CD4-positive, alpha-beta T cell treated with Interleukin-12 subunit alpha and Interleukin-12 subunit beta, for 1 hour (primary cell): Measurements from ENCODE around the gene CC2D1A.
"Not testable (repeated sequence)": the region's sequence is repeated elsewhere in the genome, so short reads cannot be mapped to it uniquely, and the experiment has no call there.

Experiments used
- DNase-seq: peaks from one replicate; pipeline ENCODE4 v3.0.0-alpha.2; 2020

The CC2D1A gene

DNA sequence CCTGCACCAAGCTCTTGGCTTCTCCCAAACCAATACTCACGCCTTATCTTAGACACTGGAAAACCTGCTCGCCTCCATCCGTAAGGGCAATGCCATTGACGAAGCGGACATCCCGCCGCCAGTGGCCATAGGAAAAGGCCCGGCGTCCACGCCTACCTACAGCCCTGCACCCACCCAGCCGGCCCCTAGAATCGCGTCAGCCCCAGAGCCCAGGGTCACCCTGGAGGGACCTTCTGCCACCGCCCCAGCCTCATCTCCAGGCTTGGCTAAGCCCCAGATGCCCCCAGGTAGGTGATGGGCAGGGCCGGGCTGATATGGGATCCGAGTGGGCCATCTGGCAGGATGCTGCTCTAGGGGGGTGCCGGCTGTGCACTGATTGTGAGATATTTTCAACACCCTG is 7.4 kb downstream of the CC2D1A start:
- no peak for DNase-seq

DNA sequence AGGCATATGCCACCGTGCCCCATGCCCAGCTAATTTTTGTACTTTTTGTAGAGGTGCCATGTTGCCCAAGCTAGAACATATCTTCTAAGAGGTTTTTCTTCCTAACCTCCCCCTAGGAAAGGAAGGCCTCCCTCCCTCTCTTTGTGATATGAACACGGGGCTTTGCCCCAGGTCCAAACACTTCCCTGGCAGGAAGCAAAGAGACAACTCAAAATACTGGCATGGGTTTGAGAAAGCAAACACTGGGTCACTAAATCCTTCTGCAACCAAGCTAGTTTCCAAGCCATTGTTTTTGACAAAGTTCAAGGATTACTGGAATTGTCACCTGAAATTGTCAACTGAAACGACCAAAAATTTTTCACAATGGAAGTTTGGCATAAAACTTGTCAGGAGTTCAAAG is 8.8 kb downstream of the CC2D1A start:
- DNase-seq = no peak

DNA sequence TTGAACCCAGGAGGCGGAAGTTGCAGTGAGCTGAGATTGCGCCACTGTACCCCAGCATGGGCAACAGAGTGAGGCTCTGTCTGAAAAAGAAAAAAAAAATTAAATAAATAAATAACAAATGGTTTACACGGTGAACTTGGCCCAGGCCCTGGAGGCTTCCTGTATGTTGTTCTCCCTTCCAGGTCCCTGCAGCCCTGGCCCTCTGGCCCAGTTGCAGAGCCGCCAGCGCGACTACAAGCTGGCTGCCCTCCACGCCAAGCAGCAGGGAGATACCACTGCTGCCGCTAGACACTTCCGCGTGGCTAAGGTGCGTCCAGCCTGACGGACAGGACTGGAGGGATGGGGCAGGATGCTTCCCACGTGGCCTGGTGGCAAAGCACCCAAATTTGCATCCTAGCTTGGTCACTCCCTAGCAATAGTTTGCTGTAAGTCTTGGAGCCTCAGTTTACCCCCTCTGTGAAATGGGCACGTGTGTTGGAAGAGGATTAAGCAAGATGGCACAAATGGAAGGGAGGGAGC is 11.9 kb downstream of the CC2D1A start:
- DNase-seq = no peak

DNA sequence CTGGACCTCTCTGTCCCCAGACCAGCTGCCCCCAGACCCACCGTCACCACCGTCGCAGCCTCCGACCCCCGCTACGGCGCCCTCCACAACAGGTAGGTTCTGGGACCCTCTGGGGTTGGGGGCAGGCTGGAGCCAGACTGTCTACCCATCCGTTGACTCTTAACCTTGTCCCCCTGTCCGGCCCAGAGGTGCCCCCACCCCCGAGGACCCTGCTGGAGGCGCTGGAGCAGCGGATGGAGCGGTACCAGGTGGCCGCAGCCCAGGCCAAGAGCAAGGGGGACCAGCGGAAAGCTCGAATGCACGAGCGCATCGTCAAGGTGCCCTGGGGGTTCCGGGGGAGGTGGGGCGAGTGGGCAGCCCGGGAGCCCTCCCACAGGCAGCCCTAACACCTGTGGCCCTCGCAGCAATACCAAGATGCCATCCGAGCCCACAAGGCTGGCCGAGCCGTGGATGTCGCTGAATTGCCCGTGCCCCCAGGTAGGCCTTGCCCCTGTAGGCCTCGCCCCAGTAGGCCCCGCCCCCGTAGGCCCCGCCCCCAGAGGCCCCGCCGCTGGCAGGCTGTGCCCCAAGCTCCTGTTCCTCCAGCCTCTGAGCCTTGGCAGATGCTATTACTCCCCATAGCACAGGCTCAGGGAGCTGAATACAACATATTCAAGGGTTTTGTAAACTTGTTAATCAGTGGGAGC is 12.9 kb downstream of the CC2D1A start:
- DNase-seq = no peak

DNA sequence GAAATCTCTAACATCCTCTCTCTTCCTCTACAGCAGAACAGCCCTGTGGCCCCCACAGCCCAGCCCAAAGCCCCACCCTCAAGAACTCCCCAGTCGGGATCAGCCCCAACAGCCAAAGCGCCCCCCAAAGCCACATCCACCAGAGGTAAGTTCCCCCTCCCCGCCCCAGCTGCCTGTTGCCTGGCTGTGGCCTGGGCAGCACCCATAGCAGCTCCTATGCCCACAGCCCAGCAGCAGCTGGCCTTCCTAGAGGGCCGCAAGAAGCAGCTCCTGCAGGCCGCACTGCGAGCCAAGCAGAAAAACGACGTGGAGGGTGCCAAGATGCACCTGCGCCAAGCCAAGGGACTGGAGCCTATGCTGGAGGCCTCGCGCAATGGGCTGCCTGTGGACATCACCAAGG is 14.5 kb downstream of the CC2D1A start:
- no peak for DNase-seq

DNA sequence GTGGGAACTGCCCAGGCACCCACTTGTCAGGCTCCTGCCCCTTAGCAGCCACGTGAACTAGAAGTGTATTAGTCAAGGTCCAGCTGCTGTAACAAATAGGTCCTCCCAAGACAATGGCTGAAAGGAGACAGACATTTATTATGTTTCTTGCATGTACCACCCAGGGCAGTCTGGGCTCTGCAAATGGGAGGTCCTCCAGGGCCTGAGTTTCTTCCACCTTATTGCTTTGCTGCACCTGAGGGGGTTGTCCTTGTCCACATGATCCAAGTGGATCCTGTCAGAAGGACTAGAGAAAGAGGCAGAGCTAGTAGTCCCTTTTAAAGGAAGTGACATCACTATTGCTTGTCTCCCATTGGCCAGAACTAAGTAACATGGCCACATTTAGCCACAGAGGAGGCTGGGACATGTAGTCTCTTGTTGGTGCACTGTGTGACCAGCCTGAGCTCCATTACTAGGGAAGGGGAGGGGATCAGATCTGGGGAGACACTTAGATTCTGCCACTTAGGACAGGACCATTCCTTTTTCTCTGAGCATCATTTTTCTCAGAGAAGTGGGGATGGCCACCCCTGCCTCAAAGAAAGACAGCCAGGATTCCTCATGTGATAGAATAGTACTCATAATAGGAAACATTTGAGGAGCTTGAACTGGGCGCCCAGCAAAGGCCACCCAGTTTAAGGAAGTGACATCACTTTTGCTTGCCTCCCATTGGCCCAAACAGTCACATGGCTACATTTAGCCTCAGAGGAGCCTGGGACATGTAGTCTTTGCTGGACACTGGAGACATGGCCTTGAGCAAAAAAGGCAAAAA is 15.1 kb downstream of the CC2D1A start:
- DNase-seq = peak; percentile 37

DNA sequence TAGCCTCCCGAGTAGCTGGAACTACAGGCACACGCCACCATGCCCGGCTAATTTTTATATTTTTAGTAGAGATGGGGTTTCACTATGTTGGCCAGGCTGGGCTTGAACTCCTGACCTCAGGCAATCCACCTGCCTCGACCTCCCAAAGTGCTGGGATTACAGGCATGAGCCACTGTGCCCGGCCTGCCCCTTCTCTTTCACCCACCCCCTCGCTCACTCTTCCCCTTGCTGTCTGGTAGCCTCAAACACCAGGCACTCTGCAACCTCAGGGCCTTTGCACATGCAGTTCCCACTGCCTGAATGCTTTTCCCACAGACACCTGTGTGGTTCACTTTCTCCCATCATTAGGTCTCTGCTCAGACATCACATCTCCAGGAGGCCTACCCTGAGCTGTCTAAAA is 16.1 kb downstream of the CC2D1A start:
- not testable (repeated sequence) for DNase-seq

DNA sequence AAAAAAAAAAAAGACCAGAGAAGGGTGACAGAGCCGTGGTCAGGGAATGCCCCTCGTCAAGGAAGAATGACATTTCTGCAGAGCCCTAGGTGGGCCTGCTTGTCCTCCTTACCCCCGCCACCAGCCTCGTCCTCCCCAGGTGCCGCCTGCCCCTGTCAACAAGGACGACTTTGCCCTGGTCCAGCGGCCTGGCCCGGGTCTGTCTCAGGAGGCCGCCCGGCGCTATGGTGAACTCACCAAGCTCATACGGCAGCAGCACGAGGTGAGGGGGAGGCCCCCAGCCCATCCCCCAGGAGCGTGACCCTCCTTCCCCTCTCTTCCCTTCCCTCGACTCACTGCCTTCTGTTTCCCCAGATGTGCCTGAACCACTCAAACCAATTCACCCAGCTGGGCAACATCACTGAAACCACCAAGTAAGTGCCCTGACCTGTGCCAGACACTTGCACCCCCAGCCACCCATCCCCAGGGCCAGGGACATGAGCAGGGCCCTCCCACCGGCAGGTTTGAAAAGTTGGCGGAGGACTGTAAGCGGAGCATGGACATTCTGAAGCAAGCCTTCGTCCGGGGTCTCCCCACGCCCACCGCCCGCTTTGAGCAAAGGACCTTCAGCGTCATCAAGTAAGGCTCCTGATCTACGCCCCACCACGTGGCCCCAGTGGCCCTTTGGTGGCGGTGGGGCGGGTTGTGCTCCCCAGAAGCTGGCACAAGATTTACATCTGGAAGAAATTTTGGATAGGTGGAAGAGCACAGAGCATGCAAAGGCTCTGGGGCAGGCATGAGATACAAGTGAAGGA is 17.4 kb downstream of the CC2D1A start:
- DNase-seq = no peak

DNA sequence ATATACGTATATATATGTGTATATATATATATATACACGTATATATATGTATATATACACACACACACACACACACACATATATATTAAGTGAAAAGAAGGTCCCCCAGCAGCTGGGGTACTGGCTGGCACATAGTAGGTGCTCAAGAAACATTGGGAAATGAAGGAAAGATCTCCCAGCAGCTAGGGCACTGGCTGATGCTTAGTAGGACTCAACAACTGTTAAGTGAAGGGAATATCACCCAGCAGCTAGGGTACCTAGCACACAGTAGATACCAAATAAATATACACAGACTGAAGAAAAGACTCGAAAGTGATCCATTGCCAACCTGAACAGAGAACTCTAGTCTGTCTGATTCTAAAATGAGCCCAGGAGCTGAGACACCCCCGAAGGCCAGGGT is 20.0 kb downstream of the CC2D1A start:
- no peak for DNase-seq

DNA sequence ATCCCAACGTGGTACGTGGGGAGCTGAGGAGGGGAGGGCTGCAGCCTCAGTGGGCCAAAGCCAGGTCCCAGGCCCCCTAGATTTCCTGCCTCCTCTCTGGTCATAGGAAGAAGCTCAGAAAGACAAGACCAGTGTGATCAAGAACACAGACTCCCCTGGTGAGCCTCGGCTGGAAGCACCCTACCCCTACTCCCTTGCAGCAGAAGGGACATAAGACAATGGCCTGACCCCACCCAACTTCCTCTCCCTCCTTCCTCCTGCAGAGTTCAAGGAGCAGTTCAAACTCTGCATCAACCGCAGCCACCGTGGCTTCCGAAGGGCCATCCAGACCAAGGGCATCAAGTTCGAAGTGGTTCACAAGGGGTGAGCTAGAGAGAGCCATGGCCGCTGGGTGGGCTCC is 20.7 kb downstream of the CC2D1A start:
- no peak for DNase-seq

DNA sequence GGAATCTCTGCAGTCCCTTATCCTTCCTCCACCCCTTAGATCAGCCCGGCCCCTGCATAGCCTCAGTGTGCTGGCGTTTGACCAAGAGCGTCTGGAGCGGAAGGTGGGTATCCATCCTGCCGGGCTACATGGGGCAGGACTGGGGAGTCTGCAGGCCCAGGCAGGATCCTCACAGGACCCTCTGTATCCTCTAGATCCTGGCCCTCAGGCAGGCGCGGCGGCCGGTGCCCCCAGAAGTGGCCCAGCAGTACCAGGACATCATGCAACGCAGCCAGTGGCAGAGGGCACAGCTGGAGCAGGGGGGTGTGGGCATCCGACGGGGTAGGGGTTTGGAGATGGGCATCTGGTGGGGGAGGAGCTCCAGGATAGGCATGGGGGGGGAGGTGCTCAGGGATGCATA is 23.3 kb downstream of the CC2D1A start:
- no peak for DNase-seq

DNA sequence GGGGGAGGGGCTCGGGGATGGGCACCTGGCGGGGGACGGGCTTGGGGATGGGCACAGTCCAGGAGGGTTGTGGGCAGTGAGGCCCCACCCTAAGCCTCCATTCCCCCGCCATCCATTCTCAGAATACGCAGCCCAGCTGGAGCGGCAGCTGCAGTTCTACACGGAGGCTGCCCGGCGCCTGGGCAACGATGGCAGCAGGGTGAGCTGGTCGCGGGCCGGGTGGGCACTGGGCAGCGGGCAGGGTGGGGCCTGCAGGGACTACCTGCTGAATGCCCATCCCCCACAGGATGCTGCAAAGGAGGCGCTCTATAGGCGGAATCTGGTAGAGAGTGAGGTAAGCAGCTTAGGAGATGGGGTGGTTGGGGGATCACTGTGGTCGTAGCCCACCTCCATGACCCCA is 24.0 kb downstream of the CC2D1A start:
- DNase-seq = no peak

DNA sequence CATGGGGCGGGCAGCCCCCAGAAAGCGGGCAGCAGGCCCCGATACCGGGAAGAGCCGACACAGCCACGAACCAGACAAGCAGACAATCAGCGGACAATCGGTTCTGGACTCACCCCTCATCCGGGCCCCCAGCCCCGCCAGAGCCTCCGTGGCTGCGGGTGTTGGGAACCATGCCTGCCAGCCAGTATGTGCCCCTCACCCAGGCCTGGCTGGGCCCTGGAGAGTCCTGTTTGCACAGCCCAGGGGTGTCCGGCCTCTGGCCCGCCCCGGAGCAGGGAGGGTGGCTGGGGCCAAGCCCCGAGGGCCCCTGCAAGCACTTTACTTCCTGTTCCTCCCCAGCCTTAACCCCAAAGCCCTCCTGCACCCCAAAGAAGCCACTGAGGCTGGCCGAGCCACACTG is 24.4 kb downstream of the CC2D1A start:
- DNase-seq = no peak

DNA sequence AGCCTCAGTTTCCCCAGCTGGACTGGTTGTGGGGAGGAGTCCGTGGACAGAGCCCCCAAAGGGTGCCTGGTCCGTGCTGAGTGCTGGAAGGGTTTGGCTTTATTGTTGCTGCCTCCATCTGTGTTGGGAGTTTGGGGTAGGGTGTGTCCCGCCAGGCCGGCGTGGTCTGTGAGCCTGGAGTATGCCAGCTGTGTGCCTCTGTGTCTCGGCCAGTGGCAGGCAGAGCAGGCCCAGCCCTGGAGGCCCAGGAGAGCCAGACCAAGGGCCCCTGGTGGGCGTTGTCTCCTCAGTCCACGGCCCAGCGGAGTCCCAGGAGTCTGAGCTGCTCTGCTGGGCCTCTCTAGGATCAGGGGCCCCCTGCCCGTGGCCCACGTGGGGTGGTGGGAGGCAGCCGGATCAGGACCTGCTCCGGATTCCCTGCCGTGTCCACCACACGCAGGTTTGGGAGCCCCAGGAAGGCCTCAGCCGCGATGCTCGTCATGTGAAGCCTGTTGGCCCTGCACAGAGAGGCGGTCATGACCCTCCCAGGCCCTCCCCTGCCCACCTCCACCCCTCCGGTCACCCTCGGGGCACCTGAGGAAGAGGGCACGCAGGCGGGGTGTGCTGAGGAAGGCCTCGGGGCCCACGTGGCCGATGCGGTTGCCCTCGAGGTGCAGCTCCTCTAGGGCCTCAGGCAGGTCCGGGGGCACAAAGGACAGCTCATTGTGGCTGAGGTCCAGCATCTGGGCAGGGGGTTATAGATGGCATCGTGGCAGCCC is 25.6 kb downstream of the CC2D1A start:
- DNase-seq = no peak

DNA sequence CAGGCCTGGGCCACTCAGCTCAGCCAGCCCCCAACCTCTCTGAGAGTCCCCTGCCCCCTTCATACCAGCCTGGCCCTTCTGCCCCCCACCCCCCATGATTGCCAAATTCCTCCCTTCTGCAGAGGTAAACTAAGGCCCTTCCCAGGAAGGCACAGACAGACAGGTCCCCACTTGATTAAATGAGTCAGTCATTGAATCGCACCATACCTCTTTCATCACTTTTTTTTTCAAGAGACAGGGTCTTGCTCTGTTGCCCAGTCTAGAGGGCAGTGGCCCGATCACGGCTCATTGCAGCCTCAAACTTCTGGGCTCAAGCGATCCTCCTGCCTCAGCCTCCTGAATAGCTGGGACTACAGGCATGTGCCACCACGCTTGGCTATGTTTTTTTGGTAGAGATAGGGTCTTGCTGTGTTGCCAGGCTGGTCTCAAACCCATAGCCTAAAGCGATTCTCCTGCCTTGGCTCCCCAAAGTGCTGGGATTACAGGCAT is 26.2 kb downstream of the CC2D1A start:
- DNase-seq = no peak

DNA sequence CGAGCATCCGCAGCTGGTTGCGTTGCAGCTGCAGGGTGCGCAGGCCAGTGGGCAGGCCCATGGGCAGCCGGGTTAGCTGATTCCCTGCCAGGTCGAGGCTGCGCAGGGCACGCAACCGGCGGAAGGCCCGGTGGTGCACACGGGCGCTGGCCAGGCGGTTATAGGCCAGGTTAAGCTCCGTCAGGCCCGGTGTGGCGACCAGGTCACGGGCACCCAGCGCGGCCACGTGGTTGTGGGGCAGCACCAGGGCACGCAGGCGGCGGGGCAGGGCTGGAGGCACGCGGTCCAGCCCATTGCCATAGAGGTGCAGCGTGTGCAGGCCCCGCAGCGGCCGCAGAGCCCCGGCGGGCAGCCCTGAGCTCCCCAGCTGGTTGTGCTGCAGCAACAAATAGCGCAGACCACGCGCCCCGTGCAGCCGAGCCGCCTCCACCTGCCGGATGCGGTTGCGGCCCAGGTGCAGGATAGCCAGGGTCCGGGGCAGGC is 27.0 kb downstream of the CC2D1A start:
- DNase-seq = no peak

DNA sequence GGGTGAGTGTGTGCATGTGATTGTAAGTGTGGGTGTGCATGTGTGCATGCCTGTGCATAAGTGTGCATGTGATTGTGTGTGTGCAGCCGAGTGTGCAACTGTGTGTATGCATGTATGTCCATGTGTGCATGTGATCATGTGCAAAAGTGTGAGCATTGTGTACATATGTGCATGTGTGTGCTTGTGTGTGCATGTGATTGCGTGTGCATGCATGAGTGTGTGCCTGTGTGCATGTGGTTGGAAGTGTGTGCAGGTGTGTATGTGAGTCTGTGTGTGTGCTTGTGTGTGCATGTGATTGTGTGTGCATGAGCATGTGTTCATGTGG is 28.7 kb downstream of the CC2D1A start:
- no peak for DNase-seq

DNA sequence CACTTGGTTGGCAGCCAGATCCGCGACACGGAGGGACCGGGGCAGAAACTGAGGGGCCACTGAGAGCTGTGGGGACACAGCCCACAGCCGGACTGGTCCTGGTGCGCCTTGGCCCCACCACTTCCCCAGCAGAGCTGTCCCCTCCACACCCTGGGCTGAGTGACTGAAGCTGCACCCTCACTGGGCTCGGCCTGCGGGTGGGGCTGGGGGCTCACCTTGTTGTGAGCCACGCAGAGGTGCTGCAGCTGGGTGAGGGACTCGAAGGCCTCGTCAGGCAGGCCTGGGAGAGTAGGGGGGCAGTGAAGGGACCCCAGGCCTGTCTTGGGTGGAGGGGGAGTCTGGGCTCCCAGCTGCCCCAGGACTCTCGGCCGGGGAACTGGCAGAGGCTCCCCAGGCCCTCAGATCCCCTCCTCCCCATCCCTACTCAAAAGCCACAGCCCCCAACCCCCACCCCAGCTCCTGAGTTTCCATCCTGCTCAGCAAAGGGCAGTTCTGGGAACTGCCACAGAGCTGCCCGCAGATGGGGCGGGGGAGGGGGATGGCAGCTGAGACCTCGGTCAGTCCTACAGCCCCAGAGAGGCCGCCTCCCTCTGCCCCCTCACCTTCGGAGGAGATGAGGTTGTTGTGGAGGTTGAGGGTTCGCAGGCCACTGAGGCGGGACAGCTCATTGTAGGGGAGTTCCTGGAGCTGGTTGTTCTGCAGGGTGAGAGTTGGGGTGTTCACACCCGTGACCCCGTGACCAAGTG is 29.9 kb downstream of the CC2D1A start:
- DNase-seq = no peak

DNA sequence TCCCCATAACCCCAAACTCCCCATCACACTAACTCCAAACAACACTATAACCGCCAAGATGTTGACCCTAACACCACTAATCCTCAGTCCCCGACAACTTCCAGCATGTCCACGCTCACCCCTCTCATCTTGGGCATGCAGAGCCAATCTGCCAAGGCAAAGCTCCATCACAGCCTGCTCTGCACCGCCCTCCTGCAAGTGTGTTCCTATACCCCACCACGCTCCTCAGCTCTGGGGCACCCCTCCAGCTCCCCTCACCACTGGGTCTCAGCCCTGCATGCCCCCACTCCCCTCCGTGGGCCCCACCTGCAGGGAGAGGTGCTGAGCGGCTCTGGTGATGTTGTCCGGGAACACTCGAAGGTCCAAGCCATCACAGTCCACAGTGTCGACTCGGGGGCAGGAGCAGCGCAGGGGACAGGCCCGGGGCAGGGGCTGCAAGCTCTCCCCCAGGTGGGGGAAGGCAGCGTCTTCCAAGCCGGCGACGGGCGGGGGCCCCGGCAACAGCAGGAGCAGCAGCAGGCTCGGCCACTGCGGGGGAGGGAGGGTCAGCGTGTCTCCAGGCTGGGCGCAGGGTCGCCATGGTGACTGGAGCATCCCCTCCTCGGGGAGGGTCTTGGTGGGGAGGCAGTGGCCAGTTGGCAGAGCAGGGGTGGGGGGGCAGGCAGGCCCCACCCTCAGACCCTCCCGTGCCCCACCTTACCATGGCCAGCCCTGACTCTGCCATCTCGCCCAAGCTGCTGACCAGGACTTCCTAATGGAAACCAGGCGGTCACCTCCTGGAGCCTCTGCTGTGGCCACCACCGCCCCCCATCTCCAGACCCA is 31.7 kb downstream of the CC2D1A start:
- DNase-seq = no peak

DNA sequence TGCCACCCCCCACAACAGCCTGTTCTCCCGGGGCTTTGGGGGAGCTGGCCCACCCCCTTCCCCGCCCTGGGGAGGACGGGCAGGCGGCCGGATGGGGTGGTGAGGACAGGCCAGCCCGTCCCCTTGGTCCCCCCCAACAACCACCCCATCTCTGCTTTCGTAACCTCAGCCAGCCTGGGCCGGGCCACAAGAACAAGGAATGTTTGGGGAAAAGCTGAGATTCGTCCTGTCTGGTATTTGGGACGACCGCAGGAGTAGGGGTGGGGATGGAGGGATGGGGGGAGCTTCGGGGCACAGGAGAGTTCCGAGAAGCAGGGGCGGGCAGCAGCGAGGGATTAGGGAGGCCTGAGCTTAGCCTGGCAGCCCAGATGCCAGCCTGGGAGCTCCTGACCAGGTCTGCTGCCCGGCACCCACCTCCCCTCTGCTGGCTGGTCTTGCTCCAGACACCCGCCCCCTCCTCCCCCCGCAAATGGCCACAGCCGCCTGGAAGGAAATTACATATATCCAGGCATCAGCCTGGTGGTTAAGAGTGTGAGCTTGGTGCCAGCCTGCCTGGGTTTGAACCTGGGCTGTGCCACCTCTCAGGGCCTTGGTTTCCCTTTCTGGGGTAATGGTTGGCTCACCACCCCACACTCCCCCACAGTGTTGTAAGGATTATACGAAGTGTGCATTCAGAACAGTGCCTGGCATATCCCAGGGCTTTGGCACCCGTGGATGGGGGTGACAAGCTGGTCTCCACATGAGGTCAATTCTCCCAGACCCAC is 32.5 kb downstream of the CC2D1A start, which contains the start of gene PODNL1:
Gene PODNL1 (minus strand): TSS at position 117 of the 764 bp plus-strand sequence. CDS start 236 bp downstream, outside the sequence.
- no peak for DNase-seq
